H1 (cell line): ENCODE results near the gene FAT2. TPM values are rescaled to one million over a fixed set of nuclear protein-coding genes. Genes with fewer than 3 reads are reported as not detected.

Source experiments
- ASH2L ChIP-seq: fragments of 200-600, 300-600 bp; sonication (generic); IDR thresholded peaks from one replicate; pipeline ENCODE4 v1.7.1; 2017; ENCODE audit warnings: low read length
- FOSL1 ChIP-seq: IDR thresholded peaks from 2 replicates; pipeline ENCODE4 v1.6.1; 2011; ENCODE audit warnings: mild to moderate bottlenecking, low read depth, low read length, moderate library complexity; ENCODE audit not compliant: insufficient read depth
- RFX5 ChIP-seq: IDR thresholded peaks from 2 replicates; pipeline ENCODE4 v1.6.1; 2011; ENCODE audit warnings: low read depth, low read length, improper control_type of control experiment, borderline replicate concordance
- TBP ChIP-seq: IDR thresholded peaks from 2 replicates; pipeline ENCODE4 v1.6.1; 2011; ENCODE audit warnings: low read depth, low read length, improper control_type of control experiment
- polyA plus RNA-seq, 7 experiments: library from polyadenylated mRNA; depleted of rRNA in 3 of 7; stranded (reverse) in 5 of 7; unstranded in 2 of 7; fragments of >200 nt in 5 of 7; fragments of 200-250 nt in 2 of 7; gene quantifications; 1 replicate in 5 of 7; 2 replicates in 1 of 7; 4 replicates in 1 of 7; pipeline versions ENCODE4 v1.2.1 to v1.2.3, GENCODE V29; 2011 to 2013; ENCODE audit warnings: missing spikeins in 2 of 7, mixed read lengths in 2 of 7
- total RNA-seq: library from RNA; stranded (reverse); fragmentation: NEBNext Ultra II Directional; extraction: Animal tissue kit (Norgen Biotek cat#: 25700); gene quantifications from 2 replicates; pipeline ENCODE4 v1.2.1, GENCODE V29; 2021
- TF ChIP-seq, protein P1 (sequence below): fragments of 300-600 bp; sonication (generic); IDR thresholded peaks from 2 replicates; pipeline ENCODE4 v1.7.1; 2012; ENCODE audit warnings: low read length, moderate library complexity, mild to moderate bottlenecking, inconsistent platforms; ENCODE audit not compliant: insufficient replicate concordance
- TF ChIP-seq, protein P2 (sequence below): IDR thresholded peaks from 2 replicates; pipeline ENCODE4 v1.6.1; 2012; ENCODE audit warnings: low read length, inconsistent platforms
- TF ChIP-seq, protein P3 (sequence below): IDR thresholded peaks from 2 replicates; pipeline ENCODE4 v1.6.1; 2012; ENCODE audit warnings: inconsistent platforms

Gene FAT2
- total and polyA plus RNA-seq, 2 of the 8 experiments (the other 6 are each of a cell fraction or from before 2014, with no cell fraction given): 0.12 to 0.30 TPM

DNA sequence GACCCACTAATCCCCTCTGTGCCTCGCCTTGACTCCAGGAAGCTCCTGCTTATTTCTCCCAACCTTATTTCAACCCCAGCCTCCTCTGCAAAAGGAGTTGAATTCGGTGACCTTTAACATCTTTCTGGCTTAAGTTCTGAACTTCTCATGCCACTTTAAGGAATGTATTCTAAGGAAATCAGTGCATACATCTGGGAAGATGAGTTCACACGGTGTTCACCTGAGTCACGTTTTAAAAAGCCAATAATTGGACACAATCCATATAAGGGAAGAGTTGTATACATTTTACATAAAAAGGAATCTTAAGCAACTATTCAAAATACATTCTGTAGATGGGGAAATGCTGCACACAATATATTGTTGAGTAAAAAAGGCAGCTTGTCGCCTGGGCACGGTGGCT is 33.2 kb downstream of the FAT2 start (continued):
- TF ChIP-seq, protein P1, sequence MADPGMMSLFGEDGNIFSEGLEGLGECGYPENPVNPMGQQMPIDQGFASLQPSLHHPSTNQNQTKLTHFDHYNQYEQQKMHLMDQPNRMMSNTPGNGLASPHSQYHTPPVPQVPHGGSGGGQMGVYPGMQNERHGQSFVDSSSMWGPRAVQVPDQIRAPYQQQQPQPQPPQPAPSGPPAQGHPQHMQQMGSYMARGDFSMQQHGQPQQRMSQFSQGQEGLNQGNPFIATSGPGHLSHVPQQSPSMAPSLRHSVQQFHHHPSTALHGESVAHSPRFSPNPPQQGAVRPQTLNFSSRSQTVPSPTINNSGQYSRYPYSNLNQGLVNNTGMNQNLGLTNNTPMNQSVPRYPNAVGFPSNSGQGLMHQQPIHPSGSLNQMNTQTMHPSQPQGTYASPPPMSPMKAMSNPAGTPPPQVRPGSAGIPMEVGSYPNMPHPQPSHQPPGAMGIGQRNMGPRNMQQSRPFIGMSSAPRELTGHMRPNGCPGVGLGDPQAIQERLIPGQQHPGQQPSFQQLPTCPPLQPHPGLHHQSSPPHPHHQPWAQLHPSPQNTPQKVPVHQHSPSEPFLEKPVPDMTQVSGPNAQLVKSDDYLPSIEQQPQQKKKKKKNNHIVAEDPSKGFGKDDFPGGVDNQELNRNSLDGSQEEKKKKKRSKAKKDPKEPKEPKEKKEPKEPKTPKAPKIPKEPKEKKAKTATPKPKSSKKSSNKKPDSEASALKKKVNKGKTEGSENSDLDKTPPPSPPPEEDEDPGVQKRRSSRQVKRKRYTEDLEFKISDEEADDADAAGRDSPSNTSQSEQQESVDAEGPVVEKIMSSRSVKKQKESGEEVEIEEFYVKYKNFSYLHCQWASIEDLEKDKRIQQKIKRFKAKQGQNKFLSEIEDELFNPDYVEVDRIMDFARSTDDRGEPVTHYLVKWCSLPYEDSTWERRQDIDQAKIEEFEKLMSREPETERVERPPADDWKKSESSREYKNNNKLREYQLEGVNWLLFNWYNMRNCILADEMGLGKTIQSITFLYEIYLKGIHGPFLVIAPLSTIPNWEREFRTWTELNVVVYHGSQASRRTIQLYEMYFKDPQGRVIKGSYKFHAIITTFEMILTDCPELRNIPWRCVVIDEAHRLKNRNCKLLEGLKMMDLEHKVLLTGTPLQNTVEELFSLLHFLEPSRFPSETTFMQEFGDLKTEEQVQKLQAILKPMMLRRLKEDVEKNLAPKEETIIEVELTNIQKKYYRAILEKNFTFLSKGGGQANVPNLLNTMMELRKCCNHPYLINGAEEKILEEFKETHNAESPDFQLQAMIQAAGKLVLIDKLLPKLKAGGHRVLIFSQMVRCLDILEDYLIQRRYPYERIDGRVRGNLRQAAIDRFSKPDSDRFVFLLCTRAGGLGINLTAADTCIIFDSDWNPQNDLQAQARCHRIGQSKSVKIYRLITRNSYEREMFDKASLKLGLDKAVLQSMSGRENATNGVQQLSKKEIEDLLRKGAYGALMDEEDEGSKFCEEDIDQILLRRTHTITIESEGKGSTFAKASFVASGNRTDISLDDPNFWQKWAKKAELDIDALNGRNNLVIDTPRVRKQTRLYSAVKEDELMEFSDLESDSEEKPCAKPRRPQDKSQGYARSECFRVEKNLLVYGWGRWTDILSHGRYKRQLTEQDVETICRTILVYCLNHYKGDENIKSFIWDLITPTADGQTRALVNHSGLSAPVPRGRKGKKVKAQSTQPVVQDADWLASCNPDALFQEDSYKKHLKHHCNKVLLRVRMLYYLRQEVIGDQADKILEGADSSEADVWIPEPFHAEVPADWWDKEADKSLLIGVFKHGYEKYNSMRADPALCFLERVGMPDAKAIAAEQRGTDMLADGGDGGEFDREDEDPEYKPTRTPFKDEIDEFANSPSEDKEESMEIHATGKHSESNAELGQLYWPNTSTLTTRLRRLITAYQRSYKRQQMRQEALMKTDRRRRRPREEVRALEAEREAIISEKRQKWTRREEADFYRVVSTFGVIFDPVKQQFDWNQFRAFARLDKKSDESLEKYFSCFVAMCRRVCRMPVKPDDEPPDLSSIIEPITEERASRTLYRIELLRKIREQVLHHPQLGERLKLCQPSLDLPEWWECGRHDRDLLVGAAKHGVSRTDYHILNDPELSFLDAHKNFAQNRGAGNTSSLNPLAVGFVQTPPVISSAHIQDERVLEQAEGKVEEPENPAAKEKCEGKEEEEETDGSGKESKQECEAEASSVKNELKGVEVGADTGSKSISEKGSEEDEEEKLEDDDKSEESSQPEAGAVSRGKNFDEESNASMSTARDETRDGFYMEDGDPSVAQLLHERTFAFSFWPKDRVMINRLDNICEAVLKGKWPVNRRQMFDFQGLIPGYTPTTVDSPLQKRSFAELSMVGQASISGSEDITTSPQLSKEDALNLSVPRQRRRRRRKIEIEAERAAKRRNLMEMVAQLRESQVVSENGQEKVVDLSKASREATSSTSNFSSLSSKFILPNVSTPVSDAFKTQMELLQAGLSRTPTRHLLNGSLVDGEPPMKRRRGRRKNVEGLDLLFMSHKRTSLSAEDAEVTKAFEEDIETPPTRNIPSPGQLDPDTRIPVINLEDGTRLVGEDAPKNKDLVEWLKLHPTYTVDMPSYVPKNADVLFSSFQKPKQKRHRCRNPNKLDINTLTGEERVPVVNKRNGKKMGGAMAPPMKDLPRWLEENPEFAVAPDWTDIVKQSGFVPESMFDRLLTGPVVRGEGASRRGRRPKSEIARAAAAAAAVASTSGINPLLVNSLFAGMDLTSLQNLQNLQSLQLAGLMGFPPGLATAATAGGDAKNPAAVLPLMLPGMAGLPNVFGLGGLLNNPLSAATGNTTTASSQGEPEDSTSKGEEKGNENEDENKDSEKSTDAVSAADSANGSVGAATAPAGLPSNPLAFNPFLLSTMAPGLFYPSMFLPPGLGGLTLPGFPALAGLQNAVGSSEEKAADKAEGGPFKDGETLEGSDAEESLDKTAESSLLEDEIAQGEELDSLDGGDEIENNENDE: no peak
- TF ChIP-seq, protein P2, sequence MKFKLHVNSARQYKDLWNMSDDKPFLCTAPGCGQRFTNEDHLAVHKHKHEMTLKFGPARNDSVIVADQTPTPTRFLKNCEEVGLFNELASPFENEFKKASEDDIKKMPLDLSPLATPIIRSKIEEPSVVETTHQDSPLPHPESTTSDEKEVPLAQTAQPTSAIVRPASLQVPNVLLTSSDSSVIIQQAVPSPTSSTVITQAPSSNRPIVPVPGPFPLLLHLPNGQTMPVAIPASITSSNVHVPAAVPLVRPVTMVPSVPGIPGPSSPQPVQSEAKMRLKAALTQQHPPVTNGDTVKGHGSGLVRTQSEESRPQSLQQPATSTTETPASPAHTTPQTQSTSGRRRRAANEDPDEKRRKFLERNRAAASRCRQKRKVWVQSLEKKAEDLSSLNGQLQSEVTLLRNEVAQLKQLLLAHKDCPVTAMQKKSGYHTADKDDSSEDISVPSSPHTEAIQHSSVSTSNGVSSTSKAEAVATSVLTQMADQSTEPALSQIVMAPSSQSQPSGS: no peak
- TF ChIP-seq, protein P3, sequence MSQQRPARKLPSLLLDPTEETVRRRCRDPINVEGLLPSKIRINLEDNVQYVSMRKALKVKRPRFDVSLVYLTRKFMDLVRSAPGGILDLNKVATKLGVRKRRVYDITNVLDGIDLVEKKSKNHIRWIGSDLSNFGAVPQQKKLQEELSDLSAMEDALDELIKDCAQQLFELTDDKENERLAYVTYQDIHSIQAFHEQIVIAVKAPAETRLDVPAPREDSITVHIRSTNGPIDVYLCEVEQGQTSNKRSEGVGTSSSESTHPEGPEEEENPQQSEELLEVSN: no peak
- TF ChIP-seq FOSL1 (no peak), ASH2L (no peak), TBP (no peak), RFX5 (no peak)
